ENCODE results near the gene JCAD. TPM values are rescaled to one million over a fixed set of nuclear protein-coding genes. Genes with fewer than 3 reads are reported as not detected.
A peak's percentile ranks its signal among the peaks of the same experiment; 100 is the strongest.

Gene JCAD
- total RNA-seq, 1 donor from 2014 or later: 27.3 TPM

DNA sequence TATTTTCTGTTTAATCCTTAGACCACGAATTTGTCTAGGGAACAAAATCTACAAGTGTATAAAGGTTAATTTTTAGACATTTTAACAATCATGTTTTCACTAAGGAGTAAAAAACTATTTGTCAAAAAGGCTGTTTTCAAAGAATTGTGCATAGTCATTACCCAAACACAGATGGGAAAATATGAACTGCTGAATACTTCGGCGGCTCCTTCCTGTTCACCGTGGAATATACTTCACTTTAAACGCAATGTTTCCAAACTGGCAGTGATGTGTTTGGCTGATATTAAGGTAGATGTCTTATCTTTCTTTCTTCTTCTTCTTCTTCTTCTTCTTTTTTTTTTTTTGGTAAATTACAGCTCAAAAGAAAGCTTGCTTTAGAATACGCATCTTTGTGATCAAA lies 41.4 kb downstream of the JCAD start:
- Mint-ChIP-seq H3K27me3 (ENCODE audit: low read depth, unreplicated experiment) (no peaks in the 10 kb centered on the region), H3K27ac (ENCODE audit: unreplicated experiment) (no peak overlapping the region), H3K4me1 (ENCODE audit: low read depth, unreplicated experiment) (peaks cover 15% of the 10 kb centered on the region), H3K36me3 (ENCODE audit: low read depth, unreplicated experiment) (peaks cover 22% of the 10 kb centered on the region), H3K4me3 (ENCODE audit: unreplicated experiment) (no peak overlapping the region), H3K9me3 (ENCODE audit: unreplicated experiment) (no peaks in the 10 kb centered on the region)
- Histone ChIP-seq H3K79me2 (ENCODE audit: insufficient read depth, low read length) (no peaks in the 10 kb centered on the region), H3K4me1 (ENCODE audit: insufficient read depth, low read length) (peaks cover 7% of the 10 kb centered on the region), H3K9ac (ENCODE audit: low read length) (no peak overlapping the region), H3K36me3 (ENCODE audit: insufficient read depth, low read length) (peaks cover 3% of the 10 kb centered on the region), H3K4me2 (ENCODE audit: low read length) (no peak overlapping the region), H3K27me3 (ENCODE audit: insufficient read depth, low read length) (no peaks in the 10 kb centered on the region), H4K20me1 (ENCODE audit: insufficient read depth, low read length) (no peaks in the 10 kb centered on the region), H3K4me3 (ENCODE audit: insufficient read depth, low read depth, low read length) (no peak overlapping the region), H3K27ac (ENCODE audit: low read depth, low read length) (no peak overlapping the region), H2AFZ (ENCODE audit: low read depth, low read length) (no peak overlapping the region), H3K9me3 (ENCODE audit: insufficient read depth, low read depth, low read length) (no peaks in the 10 kb centered on the region)
- FAIRE-seq: no peak
- TF ChIP-seq, protein P1, sequence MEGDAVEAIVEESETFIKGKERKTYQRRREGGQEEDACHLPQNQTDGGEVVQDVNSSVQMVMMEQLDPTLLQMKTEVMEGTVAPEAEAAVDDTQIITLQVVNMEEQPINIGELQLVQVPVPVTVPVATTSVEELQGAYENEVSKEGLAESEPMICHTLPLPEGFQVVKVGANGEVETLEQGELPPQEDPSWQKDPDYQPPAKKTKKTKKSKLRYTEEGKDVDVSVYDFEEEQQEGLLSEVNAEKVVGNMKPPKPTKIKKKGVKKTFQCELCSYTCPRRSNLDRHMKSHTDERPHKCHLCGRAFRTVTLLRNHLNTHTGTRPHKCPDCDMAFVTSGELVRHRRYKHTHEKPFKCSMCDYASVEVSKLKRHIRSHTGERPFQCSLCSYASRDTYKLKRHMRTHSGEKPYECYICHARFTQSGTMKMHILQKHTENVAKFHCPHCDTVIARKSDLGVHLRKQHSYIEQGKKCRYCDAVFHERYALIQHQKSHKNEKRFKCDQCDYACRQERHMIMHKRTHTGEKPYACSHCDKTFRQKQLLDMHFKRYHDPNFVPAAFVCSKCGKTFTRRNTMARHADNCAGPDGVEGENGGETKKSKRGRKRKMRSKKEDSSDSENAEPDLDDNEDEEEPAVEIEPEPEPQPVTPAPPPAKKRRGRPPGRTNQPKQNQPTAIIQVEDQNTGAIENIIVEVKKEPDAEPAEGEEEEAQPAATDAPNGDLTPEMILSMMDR (IDR thresholded peaks at IDR 0.05; ENCODE audit: insufficient read depth, low read depth, low read length): no peak
- TF ChIP-seq EZH2 (IDR thresholded peaks at IDR 0.05; ENCODE audit: insufficient read depth, low read length): no peak
- no peak for DNase-seq (ENCODE audit: low read depth)

DNA sequence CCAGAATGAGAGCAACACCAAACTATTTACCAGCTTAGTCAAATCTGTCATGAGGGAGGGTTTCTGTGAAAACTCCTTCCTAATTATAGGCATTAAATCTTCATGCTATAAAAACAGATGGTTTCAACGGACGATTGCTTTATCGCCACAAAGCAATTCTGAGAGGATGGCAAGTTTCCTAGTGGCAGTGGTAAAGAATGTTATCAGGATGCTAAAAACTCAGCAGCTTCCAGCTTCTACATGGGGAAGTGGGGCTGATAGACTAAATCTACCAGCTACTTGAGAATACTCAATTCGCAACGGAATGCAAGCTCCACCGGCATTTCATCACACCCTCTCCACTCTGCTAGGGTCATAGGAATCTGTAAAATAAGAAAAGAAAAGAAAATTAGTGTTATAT lies 41.8 kb downstream of the JCAD start:
- no peak overlapping the region for H3K4me3 ChIP-seq (ENCODE audit: insufficient read depth, low read depth, low read length)
- no peaks in the 10 kb centered on the region for H3K9me3 ChIP-seq (ENCODE audit: insufficient read depth, low read depth, low read length)
- FAIRE-seq (no peak), DNase-seq (ENCODE audit: low read depth) (no peak)
- no peaks in the 10 kb centered on the region for H3K9me3 Mint-ChIP-seq (ENCODE audit: unreplicated experiment)
- TF ChIP-seq, protein P1 (IDR thresholded peaks at IDR 0.05; ENCODE audit: insufficient read depth, low read depth, low read length): no peak
- TF ChIP-seq EZH2 (IDR thresholded peaks at IDR 0.05; ENCODE audit: insufficient read depth, low read length): no peak
- peaks cover 15% of the 10 kb centered on the region for H3K4me1 Mint-ChIP-seq (ENCODE audit: low read depth, unreplicated experiment)
- H3K4me3 Mint-ChIP-seq (ENCODE audit: unreplicated experiment): no peak overlapping the region
- H3K9ac ChIP-seq (ENCODE audit: low read length): no peak overlapping the region
- no peaks in the 10 kb centered on the region for H3K27me3 ChIP-seq (ENCODE audit: insufficient read depth, low read length)
- no peak overlapping the region for H2AFZ ChIP-seq (ENCODE audit: low read depth, low read length)
- no peak overlapping the region for H3K27ac ChIP-seq (ENCODE audit: low read depth, low read length)
- H3K27ac Mint-ChIP-seq (ENCODE audit: unreplicated experiment): no peak overlapping the region
- H4K20me1 ChIP-seq (ENCODE audit: insufficient read depth, low read length): no peaks in the 10 kb centered on the region
- H3K4me2 ChIP-seq (ENCODE audit: low read length): no peak overlapping the region
- H3K27me3 Mint-ChIP-seq (ENCODE audit: low read depth, unreplicated experiment): no peaks in the 10 kb centered on the region
- peaks cover 7% of the 10 kb centered on the region for H3K4me1 ChIP-seq (ENCODE audit: insufficient read depth, low read length)
- no peaks in the 10 kb centered on the region for H3K79me2 ChIP-seq (ENCODE audit: insufficient read depth, low read length)
- peaks cover 2% of the 10 kb centered on the region for H3K36me3 ChIP-seq (ENCODE audit: insufficient read depth, low read length)
- H3K36me3 Mint-ChIP-seq (ENCODE audit: low read depth, unreplicated experiment): peaks cover 22% of the 10 kb centered on the region

DNA sequence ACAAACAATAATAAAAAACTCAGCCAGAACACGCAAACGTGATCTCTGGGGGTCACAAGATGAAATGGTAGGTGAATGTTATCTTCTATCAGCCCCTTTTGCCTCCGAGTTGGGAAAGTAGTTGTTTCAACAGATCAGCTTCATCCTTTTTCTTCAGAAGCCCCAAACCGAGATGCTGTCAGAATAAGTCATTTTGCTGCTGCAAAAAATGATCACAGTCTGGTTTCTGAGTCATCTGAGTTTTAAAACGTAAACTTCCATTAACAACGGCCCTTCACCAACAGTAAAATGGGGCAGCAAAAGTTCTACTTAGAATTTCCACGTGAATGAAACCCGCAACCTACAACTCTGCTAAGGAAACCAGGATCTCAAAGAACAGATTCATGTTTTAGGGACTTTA lies 44.9 kb downstream of the JCAD start:
- no peaks in the 10 kb centered on the region for H3K9me3 ChIP-seq (ENCODE audit: insufficient read depth, low read depth, low read length)
- TF ChIP-seq, protein P1 (IDR thresholded peaks at IDR 0.05; ENCODE audit: insufficient read depth, low read depth, low read length): no peak
- no peak for TF ChIP-seq EZH2 (IDR thresholded peaks at IDR 0.05; ENCODE audit: insufficient read depth, low read length)
- FAIRE-seq (no peak), DNase-seq (ENCODE audit: low read depth) (no peak)
- no peaks in the 10 kb centered on the region for H3K79me2 ChIP-seq (ENCODE audit: insufficient read depth, low read length)
- Mint-ChIP-seq H3K9me3 (ENCODE audit: unreplicated experiment) (no peaks in the 10 kb centered on the region), H3K4me3 (ENCODE audit: unreplicated experiment) (no peak overlapping the region), H3K27ac (ENCODE audit: unreplicated experiment) (peak overlapping the region; percentile 41), H3K36me3 (ENCODE audit: low read depth, unreplicated experiment) (peaks cover 9% of the 10 kb centered on the region), H3K27me3 (ENCODE audit: low read depth, unreplicated experiment) (no peaks in the 10 kb centered on the region), H3K4me1 (ENCODE audit: low read depth, unreplicated experiment) (peaks cover 15% of the 10 kb centered on the region)
- H4K20me1 ChIP-seq (ENCODE audit: insufficient read depth, low read length): no peaks in the 10 kb centered on the region
- peaks cover 7% of the 10 kb centered on the region for H3K4me1 ChIP-seq (ENCODE audit: insufficient read depth, low read length)
- no peak overlapping the region for H2AFZ ChIP-seq (ENCODE audit: low read depth, low read length)
- H3K4me3 ChIP-seq (ENCODE audit: insufficient read depth, low read depth, low read length): no peak overlapping the region
- no peak overlapping the region for H3K9ac ChIP-seq (ENCODE audit: low read length)
- H3K4me2 ChIP-seq (ENCODE audit: low read length): no peak overlapping the region
- no peak overlapping the region for H3K27ac ChIP-seq (ENCODE audit: low read depth, low read length)
- no peaks in the 10 kb centered on the region for H3K27me3 ChIP-seq (ENCODE audit: insufficient read depth, low read length)
- H3K36me3 ChIP-seq (ENCODE audit: insufficient read depth, low read length): no peaks in the 10 kb centered on the region

Measured in astrocyte (in vitro differentiated cells and primary cell).